Measurements from ENCODE around the gene CSMD2. TPM values are rescaled to one million over a fixed set of nuclear protein-coding genes. Genes with fewer than 3 reads are reported as not detected.

The CSMD2 gene
- total RNA-seq, 1 donor from 2014 or later: 0.98 TPM

- TF ChIP-seq CTCF (conservative IDR thresholded peaks at IDR 0.05; ENCODE audit: low read depth, low read length): no peak
- no peak overlapping the region for H3K4me3 ChIP-seq (ENCODE audit: low read depth, low read length)
- no peak for DNase-seq (ENCODE audit: low read depth)
Measured at GRCh38 chr1:33930346-33931110, 234.5 kb downstream of the CSMD2 start.

- no peak for TF ChIP-seq CTCF (conservative IDR thresholded peaks at IDR 0.05; ENCODE audit: low read depth, low read length)
- H3K4me3 ChIP-seq (ENCODE audit: low read depth, low read length): no peak overlapping the region
- no peak for DNase-seq (ENCODE audit: low read depth)
Measured at GRCh38 chr1:33928251-33928650, 236.8 kb downstream of the CSMD2 start.

GRCh38 chr1:33927721-33928120, 237.3 kb downstream of the CSMD2 start:
- H3K4me3 ChIP-seq (ENCODE audit: low read depth, low read length): no peak overlapping the region
- DNase-seq (ENCODE audit: low read depth): no peak
- no peak for TF ChIP-seq CTCF (conservative IDR thresholded peaks at IDR 0.05; ENCODE audit: low read depth, low read length)

- DNase-seq (ENCODE audit: low read depth): no peak
- TF ChIP-seq CTCF (conservative IDR thresholded peaks at IDR 0.05; ENCODE audit: low read depth, low read length): no peak
- H3K4me3 ChIP-seq (ENCODE audit: low read depth, low read length): no peak overlapping the region
Measured at GRCh38 chr1:33925586-33925985, 239.4 kb downstream of the CSMD2 start.

- no peak overlapping the region for H3K4me3 ChIP-seq (ENCODE audit: low read depth, low read length)
- TF ChIP-seq CTCF (conservative IDR thresholded peaks at IDR 0.05; ENCODE audit: low read depth, low read length): no peak
- DNase-seq (ENCODE audit: low read depth): no peak
Measured at GRCh38 chr1:33921281-33921680, 243.7 kb downstream of the CSMD2 start.

- H3K4me3 ChIP-seq (ENCODE audit: low read depth, low read length): no peak overlapping the region
- TF ChIP-seq CTCF (conservative IDR thresholded peaks at IDR 0.05; ENCODE audit: low read depth, low read length): no peak
- DNase-seq (ENCODE audit: low read depth): no peak
Measured at GRCh38 chr1:33918368-33918767, 246.7 kb downstream of the CSMD2 start.

GRCh38 chr1:33916786-33917185, 248.2 kb downstream of the CSMD2 start:
- no peak for TF ChIP-seq CTCF (conservative IDR thresholded peaks at IDR 0.05; ENCODE audit: low read depth, low read length)
- H3K4me3 ChIP-seq (ENCODE audit: low read depth, low read length): no peak overlapping the region
- DNase-seq (ENCODE audit: low read depth): no peak
